Ovary (tissue), 3 donors: ENCODE measurements around the gene HDHD3.

Source experiments
- EP300 ChIP-seq: sonication (generic); formaldehyde crosslinking; IDR thresholded peaks from one replicate; pipeline ENCODE4 v1.6.1; 2017; ENCODE audit warnings: antibody characterized with exemption
- POLR2A ChIP-seq: fragments of 450-650 bp; IDR thresholded peaks from one replicate; pipeline ENCODE4 v1.6.1; 2017; ENCODE audit warnings: antibody characterized with exemption, mild to moderate bottlenecking, moderate library complexity
- TF ChIP-seq, protein P1 (sequence below), 3 donors: fragments of 450-650 bp in 2 of 3; fragments of 200-600 bp in 1 of 3; IDR thresholded peaks; one replicate each; pipeline versions ENCODE4 v1.5.1 to v1.8.0; 2016 to 2022; ENCODE audit warnings: antibody characterized with exemption in 3 of 3, mild to moderate bottlenecking in 1 of 3
- donor health status: DM: no; HTN: no; CAD: no.

DNA sequence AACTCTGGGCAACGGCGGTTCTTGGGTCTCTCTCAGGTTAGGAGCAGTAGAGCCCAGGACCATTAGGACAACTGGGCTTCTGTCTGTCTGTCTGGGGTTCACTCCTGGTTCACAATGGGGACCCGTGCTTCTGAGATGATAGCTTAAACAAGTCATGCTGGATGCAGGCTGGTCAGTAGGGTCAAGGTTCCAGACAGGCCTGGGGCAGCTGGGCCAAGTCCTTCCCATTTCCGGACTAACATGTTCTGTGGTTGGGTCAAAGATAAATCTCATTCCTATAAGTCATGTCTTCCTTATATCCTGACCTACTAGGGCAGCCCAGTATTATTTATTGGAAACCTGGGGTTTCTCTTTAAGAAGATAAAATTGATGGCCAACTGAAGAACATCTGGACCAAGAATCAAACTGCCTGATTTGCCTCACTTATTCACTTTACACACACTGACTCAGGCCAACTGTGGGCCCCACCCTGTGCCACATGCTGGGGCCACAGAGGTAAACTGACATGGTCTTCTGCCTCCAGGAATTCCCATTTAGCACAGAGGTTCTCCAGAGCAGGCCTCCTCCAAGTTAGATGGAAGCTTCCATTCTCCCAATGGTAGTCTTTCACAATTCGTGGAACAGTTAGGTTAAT is 8.3 kb downstream of the HDHD3 start:
- no peak for TF ChIP-seq POLR2A
- TF ChIP-seq, protein P1, sequence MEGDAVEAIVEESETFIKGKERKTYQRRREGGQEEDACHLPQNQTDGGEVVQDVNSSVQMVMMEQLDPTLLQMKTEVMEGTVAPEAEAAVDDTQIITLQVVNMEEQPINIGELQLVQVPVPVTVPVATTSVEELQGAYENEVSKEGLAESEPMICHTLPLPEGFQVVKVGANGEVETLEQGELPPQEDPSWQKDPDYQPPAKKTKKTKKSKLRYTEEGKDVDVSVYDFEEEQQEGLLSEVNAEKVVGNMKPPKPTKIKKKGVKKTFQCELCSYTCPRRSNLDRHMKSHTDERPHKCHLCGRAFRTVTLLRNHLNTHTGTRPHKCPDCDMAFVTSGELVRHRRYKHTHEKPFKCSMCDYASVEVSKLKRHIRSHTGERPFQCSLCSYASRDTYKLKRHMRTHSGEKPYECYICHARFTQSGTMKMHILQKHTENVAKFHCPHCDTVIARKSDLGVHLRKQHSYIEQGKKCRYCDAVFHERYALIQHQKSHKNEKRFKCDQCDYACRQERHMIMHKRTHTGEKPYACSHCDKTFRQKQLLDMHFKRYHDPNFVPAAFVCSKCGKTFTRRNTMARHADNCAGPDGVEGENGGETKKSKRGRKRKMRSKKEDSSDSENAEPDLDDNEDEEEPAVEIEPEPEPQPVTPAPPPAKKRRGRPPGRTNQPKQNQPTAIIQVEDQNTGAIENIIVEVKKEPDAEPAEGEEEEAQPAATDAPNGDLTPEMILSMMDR (IDR thresholded peaks at IDR 0.05) = no peak
- TF ChIP-seq EP300 = no peak
